Inflammatory macrophage treated with lipopolysaccharide for 4 hours (primary cell): Measurements from ENCODE around the gene CAMP.

Source experiments
- DNase-seq: peaks from one replicate; pipeline ENCODE4 v3.0.0-alpha.2; 2020

Gene CAMP

GRCh38 chr3:48215019-48215418 is 8.3 kb upstream of the CAMP start:
- no peak for DNase-seq

GRCh38 chr3:48215466-48215865 is 7.8 kb upstream of the CAMP start:
- peak; percentile 70 for DNase-seq

- no peak for DNase-seq
Measured at GRCh38 chr3:48215876-48216275, 7.4 kb upstream of the CAMP start.

GRCh38 chr3:48217449-48217848 is 5.8 kb upstream of the CAMP start:
- DNase-seq = peak; percentile 19

- DNase-seq = no peak
Measured at GRCh38 chr3:48218537-48218936, 4.8 kb upstream of the CAMP start.

- DNase-seq = peak; percentile 29
Measured at GRCh38 chr3:48219543-48219942, 3.8 kb upstream of the CAMP start.

- DNase-seq = no peak
Measured at GRCh38 chr3:48220746-48221145, 2.5 kb upstream of the CAMP start.

- no peak for DNase-seq
Measured at GRCh38 chr3:48225587-48225986, 2.3 kb downstream of the CAMP start.

- no peak for DNase-seq
Measured at GRCh38 chr3:48226939-48227338, 3.6 kb downstream of the CAMP start.

GRCh38 chr3:48232232-48232631 is 8.9 kb downstream of the CAMP start:
- DNase-seq = no peak

GRCh38 chr3:48232734-48233133 is 9.4 kb downstream of the CAMP start:
- peak; percentile 62 for DNase-seq

GRCh38 chr3:48233542-48233941 is 10.2 kb downstream of the CAMP start:
- DNase-seq = peak; percentile 46

- DNase-seq = peak; percentile 63
Measured at GRCh38 chr3:48236531-48236930, 13.2 kb downstream of the CAMP start.

GRCh38 chr3:48238531-48239085 is 15.3 kb downstream of the CAMP start:
- DNase-seq = no peak

- no peak for DNase-seq
Measured at GRCh38 chr3:48240000-48240963, 17.0 kb downstream of the CAMP start.

- peak; percentile 40 for DNase-seq
Measured at GRCh38 chr3:48241796-48242455, 18.6 kb downstream of the CAMP start.

- no peak for DNase-seq
Measured at GRCh38 chr3:48243886-48244285, 20.6 kb downstream of the CAMP start.

GRCh38 chr3:48244461-48244860 is 21.2 kb downstream of the CAMP start:
- DNase-seq = peak; percentile 58

- DNase-seq = no peak
Measured at GRCh38 chr3:48245136-48245535, 21.8 kb downstream of the CAMP start.

GRCh38 chr3:48247401-48247811 is 24.1 kb downstream of the CAMP start:
- DNase-seq = peak; percentile 62

- DNase-seq = peak; percentile 27
Measured at GRCh38 chr3:48248095-48248850, 25.0 kb downstream of the CAMP start.

- no peak for DNase-seq
Measured at GRCh38 chr3:48256557-48256956, 33.3 kb downstream of the CAMP start.

- DNase-seq = no peak
Measured at GRCh38 chr3:48258530-48258929, 35.2 kb downstream of the CAMP start.
